ENCODE measurements around the gene WDR81.
"Not testable (repeated sequence)": the region's sequence is repeated elsewhere in the genome, so short reads cannot be mapped to it uniquely, and the experiment has no call there.

WDR81 gene

GRCh38 chr17:1713878-1714426 lies 10.6 kb upstream of the WDR81 start:
- peak; percentile 75 for DNase-seq

DNA sequence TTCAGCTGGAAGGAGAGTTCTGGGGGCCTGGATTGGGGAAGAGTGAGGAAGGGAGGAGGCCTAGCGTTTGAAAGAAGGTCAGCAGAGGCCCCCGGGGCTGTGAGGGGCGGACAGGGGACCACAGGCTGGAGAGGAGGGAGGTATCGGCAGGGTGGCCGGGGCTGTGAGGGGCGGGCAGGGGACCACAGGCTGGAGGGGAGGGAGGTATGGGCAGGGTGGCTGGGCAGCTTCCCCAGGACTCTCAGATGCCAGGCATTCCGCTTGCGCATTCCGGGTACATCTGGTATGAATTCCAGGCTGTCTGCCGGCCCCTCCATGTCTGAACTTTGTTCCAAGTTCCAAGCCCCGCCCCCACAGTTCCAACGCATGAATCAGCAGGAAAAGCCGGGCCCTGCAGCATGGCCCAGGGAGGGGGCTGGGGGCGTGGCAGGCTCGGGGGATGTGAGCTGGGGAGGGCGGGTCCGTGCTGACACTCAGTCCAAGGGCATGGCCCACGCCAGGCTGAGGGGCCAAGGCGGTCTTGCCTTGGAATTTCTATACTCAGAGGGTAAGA lies 10.0 kb upstream of the WDR81 start:
- peak; percentile 50 for DNase-seq

- peak; percentile 30 for DNase-seq
These were observed 9.3 kb upstream of the WDR81 start for GRCh38 chr17:1714980-1715802.

DNA sequence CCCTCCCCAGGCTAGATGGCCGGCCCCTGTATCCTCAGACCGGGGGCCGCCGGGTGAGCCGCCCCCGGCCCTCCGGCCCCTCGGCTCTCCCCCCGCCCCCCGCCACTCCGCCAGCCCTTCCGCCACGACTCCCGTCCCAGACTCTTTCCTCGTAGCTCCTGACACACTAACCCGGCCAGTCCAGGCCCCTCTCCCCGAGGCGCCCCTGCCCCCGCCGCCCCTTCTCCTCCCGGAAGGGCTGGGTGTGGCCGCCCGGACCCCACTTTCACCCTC lies 8.8 kb upstream of the WDR81 start:
- no peak for DNase-seq

- peak; percentile 99 for DNase-seq
These were observed 8.2 kb upstream of the WDR81 start for GRCh38 chr17:1716076-1716911.

DNA sequence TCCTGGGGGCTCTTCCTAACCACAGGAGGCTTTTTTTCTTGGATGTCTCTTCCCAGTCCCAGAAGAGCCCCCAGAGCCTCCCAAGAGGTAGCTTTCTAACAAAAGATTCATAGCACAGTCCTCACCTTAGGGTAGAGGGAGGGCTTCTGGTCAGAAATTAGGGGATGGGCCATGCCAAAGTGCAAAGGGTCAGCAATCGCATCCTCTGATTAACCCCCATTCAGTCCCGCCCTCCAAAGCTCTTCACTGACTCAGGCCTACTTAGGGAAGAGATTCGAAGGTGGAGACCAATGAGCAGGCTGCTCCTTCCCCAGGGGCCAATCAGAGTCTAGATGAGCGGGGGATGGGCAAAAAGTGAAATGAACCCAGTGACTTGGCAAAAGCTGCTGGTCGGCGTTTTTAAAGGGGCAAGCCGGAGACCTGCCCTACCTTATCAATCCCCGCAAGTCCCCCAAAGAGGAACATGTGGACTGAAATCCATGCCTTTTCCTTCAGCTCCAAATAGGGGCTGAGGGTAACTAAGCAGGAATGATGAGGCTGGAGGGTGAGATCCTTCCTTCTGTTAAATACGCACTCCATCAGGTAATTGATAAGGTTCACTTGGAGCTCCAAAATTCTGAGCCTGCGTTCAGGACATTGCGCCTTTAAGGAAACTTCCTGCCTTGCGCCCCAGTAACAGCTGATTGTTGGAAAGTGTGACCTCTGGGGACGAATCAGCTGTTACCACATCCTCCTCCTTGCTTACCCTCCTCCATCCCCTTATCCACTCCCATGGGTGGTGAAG lies 7.4 kb upstream of the WDR81 start:
- peak; percentile 93 for DNase-seq

GRCh38 chr17:1718362-1719165 lies 5.9 kb upstream of the WDR81 start:
- no peak for DNase-seq

- DNase-seq = peak; percentile 49
These were observed 3.6 kb upstream of the WDR81 start for GRCh38 chr17:1720856-1721386.

DNA sequence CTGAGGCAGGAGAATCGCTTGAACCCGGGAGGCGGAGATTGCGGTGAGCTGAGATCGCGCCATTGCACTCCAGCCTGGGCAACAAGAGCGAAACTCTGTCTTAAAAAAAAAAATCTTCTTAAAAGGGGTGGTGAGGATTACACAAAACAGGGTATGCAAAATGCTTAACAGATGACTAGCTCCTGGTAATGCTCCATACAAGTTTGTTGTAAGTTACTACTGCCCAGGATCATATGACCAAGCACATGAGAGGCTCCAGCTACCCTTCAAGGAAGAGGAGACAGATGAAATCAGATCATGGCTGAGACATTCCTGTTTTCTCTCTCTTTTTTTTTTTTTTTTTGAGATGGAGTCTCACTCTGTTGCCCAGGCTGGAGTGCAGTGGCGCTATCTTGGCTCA lies 2.5 kb upstream of the WDR81 start:
- not testable (repeated sequence) for DNase-seq

- DNase-seq = no peak
These were observed 551 bp downstream of the WDR81 start for GRCh38 chr17:1724869-1725641.

GRCh38 chr17:1725642-1726511 lies 1.4 kb downstream of the WDR81 start:
- no peak for DNase-seq

DNA sequence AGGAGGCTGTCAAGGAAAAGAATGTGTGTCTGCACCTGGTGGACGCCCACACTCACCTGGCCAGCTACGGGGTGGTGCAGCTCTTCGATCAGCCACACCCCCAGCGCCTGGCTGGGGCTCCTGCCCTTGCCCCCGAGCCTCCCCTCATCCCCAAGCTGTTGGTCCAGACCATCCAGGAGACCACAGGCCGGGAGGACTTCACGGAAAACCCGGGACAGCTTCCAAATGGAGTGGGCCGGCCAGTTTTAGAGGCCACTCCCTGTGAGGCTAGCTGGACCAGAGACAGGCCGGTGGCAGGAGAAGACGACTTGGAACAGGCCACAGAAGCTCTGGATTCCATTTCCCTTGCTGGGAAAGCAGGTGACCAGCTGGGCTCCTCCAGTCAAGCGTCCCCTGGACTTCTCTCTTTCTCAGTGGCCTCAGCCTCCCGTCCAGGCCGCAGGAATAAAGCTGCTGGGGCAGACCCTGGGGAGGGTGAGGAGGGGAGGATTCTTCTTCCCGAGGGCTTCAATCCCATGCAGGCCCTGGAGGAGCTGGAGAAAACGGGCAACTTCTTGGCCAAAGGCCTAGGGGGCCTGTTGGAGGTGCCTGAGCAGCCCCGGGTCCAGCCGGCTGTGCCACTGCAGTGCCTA lies 2.2 kb downstream of the WDR81 start:
- DNase-seq = no peak

- DNase-seq = no peak
These were observed 2.8 kb downstream of the WDR81 start for GRCh38 chr17:1727258-1727789.

GRCh38 chr17:1727876-1728630 lies 3.5 kb downstream of the WDR81 start:
- DNase-seq = no peak

GRCh38 chr17:1729966-1730325 lies 5.4 kb downstream of the WDR81 start:
- DNase-seq = no peak

- no peak for DNase-seq
These were observed 6.1 kb downstream of the WDR81 start for GRCh38 chr17:1730326-1731193.

GRCh38 chr17:1731194-1731506 lies 6.6 kb downstream of the WDR81 start:
- DNase-seq = no peak

Measured in NCI-H510A treated with DMSO at 0.1 percent for 48 hours (cell line).